Measurements from ENCODE around the gene PRKG1.

PRKG1 gene

DNA sequence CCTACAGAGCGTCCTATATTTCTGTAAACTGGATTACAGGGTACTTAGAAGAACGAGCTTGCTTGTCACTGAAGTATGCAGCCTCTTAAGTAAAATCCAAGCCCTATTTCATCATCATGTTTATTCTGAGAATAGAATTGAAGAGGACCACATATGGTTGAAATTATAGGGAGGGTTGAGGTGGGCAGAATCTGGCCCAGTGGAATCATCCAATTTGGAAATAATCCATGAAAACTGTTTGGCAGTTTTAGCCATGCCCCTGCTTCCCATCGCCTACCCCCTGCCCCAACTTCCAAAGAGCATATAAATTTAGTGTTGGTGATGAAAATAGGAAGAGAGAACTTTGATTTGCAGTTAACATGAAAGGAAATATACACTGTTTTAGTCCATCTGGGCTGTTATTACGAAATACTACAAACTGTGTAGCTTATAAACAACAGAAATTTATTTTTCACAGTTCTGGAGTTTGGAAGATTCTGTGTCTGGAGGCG is 150.4 kb downstream of the PRKG1 start:
- Histone ChIP-seq H3K36me3 (ENCODE audit: insufficient read depth, low read length) (no peaks in the 10 kb centered on the region), H3K9me2 (replicated peaks; ENCODE audit: low read depth, low read length) (no peaks in the 10 kb centered on the region), H3K4me1 (ENCODE audit: insufficient read depth, low read length, poor library complexity, severe bottlenecking) (no peaks in the 10 kb centered on the region), H3K9me3 (ENCODE audit: insufficient read depth, low read depth, low read length) (no peaks in the 10 kb centered on the region), H3K27me3 (ENCODE audit: insufficient read depth, low read length, poor library complexity, severe bottlenecking) (no peaks in the 10 kb centered on the region), H3K4me3 (ENCODE audit: low read length, poor library complexity, severe bottlenecking) (no peak overlapping the region), H3K4me2 (ENCODE audit: low read depth, low read length, poor library complexity, severe bottlenecking) (no peak overlapping the region), H4K20me1 (ENCODE audit: insufficient read depth, low read length, poor library complexity, severe bottlenecking) (no peaks in the 10 kb centered on the region), H3K9ac (ENCODE audit: low read depth, low read length, poor library complexity, severe bottlenecking) (no peak overlapping the region), H2AFZ (ENCODE audit: low read length) (no peak overlapping the region), H3F3A (ENCODE audit: low read depth) (no peaks in the 10 kb centered on the region), H3K79me2 (ENCODE audit: insufficient read depth, low read length) (no peaks in the 10 kb centered on the region)
- no peak for TF ChIP-seq EZH2phosphoT487 (IDR thresholded peaks at IDR 0.05; ENCODE audit: borderline replicate concordance)
- TF ChIP-seq, protein P1, sequence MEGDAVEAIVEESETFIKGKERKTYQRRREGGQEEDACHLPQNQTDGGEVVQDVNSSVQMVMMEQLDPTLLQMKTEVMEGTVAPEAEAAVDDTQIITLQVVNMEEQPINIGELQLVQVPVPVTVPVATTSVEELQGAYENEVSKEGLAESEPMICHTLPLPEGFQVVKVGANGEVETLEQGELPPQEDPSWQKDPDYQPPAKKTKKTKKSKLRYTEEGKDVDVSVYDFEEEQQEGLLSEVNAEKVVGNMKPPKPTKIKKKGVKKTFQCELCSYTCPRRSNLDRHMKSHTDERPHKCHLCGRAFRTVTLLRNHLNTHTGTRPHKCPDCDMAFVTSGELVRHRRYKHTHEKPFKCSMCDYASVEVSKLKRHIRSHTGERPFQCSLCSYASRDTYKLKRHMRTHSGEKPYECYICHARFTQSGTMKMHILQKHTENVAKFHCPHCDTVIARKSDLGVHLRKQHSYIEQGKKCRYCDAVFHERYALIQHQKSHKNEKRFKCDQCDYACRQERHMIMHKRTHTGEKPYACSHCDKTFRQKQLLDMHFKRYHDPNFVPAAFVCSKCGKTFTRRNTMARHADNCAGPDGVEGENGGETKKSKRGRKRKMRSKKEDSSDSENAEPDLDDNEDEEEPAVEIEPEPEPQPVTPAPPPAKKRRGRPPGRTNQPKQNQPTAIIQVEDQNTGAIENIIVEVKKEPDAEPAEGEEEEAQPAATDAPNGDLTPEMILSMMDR (conservative IDR thresholded peaks at IDR 0.05; ENCODE audit: low read length): no peak

DNA sequence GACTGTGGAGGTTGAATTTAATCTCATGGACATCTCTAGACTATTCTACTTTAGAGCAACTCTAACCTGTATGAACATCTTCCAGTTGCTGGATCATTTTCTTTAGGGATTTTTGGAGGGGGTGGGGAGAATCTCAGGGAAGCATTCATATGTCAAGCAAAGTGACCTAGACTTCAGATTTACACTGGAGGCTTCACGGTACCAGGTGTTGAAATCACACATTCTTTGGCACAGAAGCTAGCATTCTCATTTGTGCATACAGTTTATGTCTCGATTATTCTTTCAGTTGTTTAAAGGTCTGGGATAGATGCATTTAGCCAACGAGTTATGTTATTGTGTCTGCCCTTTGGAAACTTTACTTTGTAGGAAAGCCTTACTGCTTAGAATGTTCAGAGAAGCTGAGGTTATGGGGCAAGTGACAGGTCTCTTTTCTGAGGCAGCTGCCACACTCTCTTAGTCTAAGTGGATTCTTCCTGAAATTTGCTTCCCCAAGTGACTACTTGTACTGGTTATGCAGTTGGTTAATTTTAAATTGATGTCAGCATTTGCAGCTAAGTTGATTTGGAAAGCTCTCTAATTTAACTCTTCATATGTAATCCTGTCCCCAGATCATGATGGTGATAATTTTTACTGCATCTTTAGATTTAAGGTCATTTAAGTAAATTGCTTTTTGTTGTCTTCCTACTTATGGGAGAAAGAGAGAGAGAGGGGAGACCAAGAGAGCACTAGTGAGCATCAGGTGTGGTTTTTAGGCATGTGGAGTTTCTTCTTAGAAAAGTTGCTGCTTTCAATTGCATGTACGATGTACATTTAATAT is 153.8 kb downstream of the PRKG1 start:
- Histone ChIP-seq H3K9ac (ENCODE audit: low read depth, low read length, poor library complexity, severe bottlenecking) (no peak overlapping the region), H3K79me2 (ENCODE audit: insufficient read depth, low read length) (no peaks in the 10 kb centered on the region), H3F3A (ENCODE audit: low read depth) (no peaks in the 10 kb centered on the region), H3K4me3 (ENCODE audit: low read length, poor library complexity, severe bottlenecking) (no peak overlapping the region), H2AFZ (ENCODE audit: low read length) (no peak overlapping the region), H3K9me2 (replicated peaks; ENCODE audit: low read depth, low read length) (no peaks in the 10 kb centered on the region), H4K20me1 (ENCODE audit: insufficient read depth, low read length, poor library complexity, severe bottlenecking) (no peaks in the 10 kb centered on the region), H3K9me3 (ENCODE audit: insufficient read depth, low read depth, low read length) (no peaks in the 10 kb centered on the region), H3K4me1 (ENCODE audit: insufficient read depth, low read length, poor library complexity, severe bottlenecking) (no peaks in the 10 kb centered on the region), H3K36me3 (ENCODE audit: insufficient read depth, low read length) (no peaks in the 10 kb centered on the region), H3K4me2 (ENCODE audit: low read depth, low read length, poor library complexity, severe bottlenecking) (no peak overlapping the region), H3K27me3 (ENCODE audit: insufficient read depth, low read length, poor library complexity, severe bottlenecking) (no peaks in the 10 kb centered on the region)
- TF ChIP-seq, protein P1 (conservative IDR thresholded peaks at IDR 0.05; ENCODE audit: low read length): no peak
- no peak for TF ChIP-seq EZH2phosphoT487 (IDR thresholded peaks at IDR 0.05; ENCODE audit: borderline replicate concordance)

DNA sequence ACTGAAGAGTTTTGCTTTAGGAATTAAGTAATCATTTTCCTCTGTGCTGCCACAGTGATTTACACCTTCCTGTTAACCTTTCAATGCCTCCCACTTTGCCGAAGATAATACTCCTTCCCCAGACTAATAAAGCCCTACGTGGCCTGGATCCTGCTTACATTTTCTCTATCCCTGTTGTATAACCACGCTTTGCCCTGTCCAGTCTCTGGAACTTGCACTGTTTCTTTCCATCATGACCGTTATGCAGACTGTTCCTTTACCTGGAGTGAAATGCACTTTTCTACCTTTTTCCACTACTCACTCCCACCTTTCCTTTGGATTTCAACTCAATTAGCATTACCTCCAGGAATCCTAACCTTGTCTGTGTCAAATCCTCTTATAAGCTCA is 154.4 kb downstream of the PRKG1 start:
- H3K79me2 ChIP-seq (ENCODE audit: insufficient read depth, low read length): no peaks in the 10 kb centered on the region
- no peak overlapping the region for H3K9ac ChIP-seq (ENCODE audit: low read depth, low read length, poor library complexity, severe bottlenecking)
- H4K20me1 ChIP-seq (ENCODE audit: insufficient read depth, low read length, poor library complexity, severe bottlenecking): no peaks in the 10 kb centered on the region
- TF ChIP-seq, protein P1 (conservative IDR thresholded peaks at IDR 0.05; ENCODE audit: low read length): no peak
- TF ChIP-seq EZH2phosphoT487 (IDR thresholded peaks at IDR 0.05; ENCODE audit: borderline replicate concordance): no peak
- no peaks in the 10 kb centered on the region for H3K9me2 ChIP-seq (replicated peaks; ENCODE audit: low read depth, low read length)
- no peak overlapping the region for H2AFZ ChIP-seq (ENCODE audit: low read length)
- H3K4me2 ChIP-seq (ENCODE audit: low read depth, low read length, poor library complexity, severe bottlenecking): no peak overlapping the region
- H3K27me3 ChIP-seq (ENCODE audit: insufficient read depth, low read length, poor library complexity, severe bottlenecking): no peaks in the 10 kb centered on the region
- no peaks in the 10 kb centered on the region for H3K9me3 ChIP-seq (ENCODE audit: insufficient read depth, low read depth, low read length)
- H3K36me3 ChIP-seq (ENCODE audit: insufficient read depth, low read length): no peaks in the 10 kb centered on the region
- H3F3A ChIP-seq (ENCODE audit: low read depth): no peaks in the 10 kb centered on the region
- H3K4me3 ChIP-seq (ENCODE audit: low read length, poor library complexity, severe bottlenecking): no peak overlapping the region
- H3K4me1 ChIP-seq (ENCODE audit: insufficient read depth, low read length, poor library complexity, severe bottlenecking): no peaks in the 10 kb centered on the region

All from Loucy (cell line).